Coronary artery (tissue), 2 donors: ENCODE data around the gene SLC25A6.

Experiments
- DNase-seq: peaks from one replicate; pipeline ENCODE4 v3.0.0-alpha.2; 2017; ENCODE audit warnings: low spot score
- H3K27ac ChIP-seq, 2 donors: fragments of 200-600 bp; sonication (generic); one replicate each; pipeline ENCODE4 v1.5.1; 2016 to 2019
- H3K4me3 ChIP-seq: fragments of 200-600 bp; sonication (generic); 2 replicates; pipeline ENCODE4 v1.5.1; 2016; ENCODE audit warnings: mild to moderate bottlenecking, moderate library complexity
- TF ChIP-seq, protein P1 (sequence below): fragments of 200-600 bp; sonication (generic); IDR thresholded peaks from one replicate; pipeline ENCODE4 v1.5.1; 2019; ENCODE audit warnings: antibody characterized with exemption

The SLC25A6 gene

DNA sequence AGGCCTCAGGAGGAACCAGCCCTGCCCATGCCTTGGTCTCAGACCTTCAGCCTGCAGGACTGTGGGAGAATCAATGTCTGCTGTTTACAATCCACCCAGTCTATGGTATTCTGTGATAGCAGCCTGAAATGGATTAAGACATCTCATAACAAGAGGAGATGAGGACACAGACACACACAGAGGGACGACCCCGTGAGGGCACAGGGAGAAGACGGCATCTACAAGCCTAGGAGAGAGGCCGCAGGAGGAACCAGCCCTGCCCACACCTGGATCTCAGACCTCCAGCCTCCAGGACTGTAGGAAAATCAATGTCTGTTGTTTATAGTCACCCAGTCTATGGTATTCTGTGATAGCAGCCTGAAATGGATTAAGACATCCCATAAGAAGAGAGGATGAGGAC lies 3.3 kb downstream of the SLC25A6 start:
- Histone ChIP-seq H3K27ac (no peak overlapping the region), H3K4me3 (no peak overlapping the region)
- TF ChIP-seq, protein P1, sequence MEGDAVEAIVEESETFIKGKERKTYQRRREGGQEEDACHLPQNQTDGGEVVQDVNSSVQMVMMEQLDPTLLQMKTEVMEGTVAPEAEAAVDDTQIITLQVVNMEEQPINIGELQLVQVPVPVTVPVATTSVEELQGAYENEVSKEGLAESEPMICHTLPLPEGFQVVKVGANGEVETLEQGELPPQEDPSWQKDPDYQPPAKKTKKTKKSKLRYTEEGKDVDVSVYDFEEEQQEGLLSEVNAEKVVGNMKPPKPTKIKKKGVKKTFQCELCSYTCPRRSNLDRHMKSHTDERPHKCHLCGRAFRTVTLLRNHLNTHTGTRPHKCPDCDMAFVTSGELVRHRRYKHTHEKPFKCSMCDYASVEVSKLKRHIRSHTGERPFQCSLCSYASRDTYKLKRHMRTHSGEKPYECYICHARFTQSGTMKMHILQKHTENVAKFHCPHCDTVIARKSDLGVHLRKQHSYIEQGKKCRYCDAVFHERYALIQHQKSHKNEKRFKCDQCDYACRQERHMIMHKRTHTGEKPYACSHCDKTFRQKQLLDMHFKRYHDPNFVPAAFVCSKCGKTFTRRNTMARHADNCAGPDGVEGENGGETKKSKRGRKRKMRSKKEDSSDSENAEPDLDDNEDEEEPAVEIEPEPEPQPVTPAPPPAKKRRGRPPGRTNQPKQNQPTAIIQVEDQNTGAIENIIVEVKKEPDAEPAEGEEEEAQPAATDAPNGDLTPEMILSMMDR: no peak
- DNase-seq: no peak

DNA sequence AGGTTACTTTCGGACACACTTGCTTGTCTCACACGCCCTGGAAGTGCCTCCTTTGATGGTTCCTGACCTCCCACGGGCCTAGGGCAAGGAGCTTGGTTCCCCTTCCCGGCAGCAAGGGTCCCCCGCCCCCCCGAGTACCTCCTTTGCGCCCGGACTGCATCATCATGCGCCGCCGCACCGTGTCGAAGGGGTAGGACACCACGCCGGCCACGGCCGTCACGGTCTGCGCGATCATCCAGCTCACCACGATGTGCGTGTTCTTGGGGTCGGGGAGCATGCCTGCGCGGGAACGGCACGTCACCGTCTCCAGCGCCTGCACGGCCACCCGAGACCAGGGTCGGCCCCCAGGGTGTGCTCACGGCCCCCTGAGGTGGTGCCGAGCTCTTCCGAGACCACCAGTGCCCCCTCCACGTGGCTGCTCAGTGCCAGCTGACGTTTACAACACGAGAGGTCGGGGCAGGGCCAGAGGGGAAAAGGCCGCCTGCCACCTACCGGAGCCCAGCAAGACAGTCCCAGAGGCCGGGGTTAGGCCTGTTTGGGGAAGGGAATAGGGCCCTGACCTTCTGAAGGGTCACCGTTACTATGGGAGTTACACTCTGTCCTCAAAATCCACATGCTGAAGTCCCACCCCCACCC lies 4.7 kb downstream of the SLC25A6 start:
- H3K4me3 ChIP-seq: no peak overlapping the region
- DNase-seq: no peak
- no peak overlapping the region for H3K27ac ChIP-seq
- TF ChIP-seq, protein P1: no peak

DNA sequence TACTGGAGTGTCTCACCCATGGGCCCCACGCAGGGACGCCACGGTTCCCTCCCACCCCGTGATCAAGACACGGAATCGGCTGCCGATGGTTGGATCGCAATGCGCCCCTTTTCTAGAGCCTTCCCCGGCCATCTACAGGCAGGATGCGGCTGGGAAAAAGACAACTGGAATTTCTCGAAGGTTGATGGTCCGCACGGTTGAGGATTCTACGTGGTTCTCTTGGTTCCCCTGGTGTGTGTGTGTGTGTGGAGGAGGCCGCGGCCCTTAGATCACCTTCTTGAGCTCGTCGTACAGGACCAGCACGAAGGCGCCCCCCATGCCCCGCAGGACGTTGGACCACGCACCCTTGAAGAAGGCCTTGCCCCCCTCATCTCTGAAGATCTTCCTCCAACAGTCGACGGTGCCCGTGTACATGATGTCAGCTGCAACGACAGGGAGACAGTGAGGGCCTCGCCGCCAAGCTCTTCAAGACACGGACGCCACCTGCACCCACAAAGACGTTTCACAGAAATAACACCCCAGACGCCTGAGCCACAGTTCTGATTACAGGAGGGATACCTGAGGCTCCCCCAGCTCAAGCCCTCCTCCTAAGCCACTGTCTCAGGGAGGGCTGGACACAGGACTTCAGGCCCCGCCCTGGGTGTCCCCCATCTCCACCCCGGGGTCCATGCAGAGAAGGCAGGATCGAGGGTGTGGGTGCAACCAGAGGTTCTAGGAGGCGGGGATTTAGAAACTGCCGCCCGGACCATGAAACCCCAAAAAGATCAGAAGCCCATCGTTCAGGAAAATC lies 5.4 kb downstream of the SLC25A6 start:
- no peak for DNase-seq
- TF ChIP-seq, protein P1: no peak
- Histone ChIP-seq H3K4me3 (no peak overlapping the region), H3K27ac (no peak overlapping the region)

DNA sequence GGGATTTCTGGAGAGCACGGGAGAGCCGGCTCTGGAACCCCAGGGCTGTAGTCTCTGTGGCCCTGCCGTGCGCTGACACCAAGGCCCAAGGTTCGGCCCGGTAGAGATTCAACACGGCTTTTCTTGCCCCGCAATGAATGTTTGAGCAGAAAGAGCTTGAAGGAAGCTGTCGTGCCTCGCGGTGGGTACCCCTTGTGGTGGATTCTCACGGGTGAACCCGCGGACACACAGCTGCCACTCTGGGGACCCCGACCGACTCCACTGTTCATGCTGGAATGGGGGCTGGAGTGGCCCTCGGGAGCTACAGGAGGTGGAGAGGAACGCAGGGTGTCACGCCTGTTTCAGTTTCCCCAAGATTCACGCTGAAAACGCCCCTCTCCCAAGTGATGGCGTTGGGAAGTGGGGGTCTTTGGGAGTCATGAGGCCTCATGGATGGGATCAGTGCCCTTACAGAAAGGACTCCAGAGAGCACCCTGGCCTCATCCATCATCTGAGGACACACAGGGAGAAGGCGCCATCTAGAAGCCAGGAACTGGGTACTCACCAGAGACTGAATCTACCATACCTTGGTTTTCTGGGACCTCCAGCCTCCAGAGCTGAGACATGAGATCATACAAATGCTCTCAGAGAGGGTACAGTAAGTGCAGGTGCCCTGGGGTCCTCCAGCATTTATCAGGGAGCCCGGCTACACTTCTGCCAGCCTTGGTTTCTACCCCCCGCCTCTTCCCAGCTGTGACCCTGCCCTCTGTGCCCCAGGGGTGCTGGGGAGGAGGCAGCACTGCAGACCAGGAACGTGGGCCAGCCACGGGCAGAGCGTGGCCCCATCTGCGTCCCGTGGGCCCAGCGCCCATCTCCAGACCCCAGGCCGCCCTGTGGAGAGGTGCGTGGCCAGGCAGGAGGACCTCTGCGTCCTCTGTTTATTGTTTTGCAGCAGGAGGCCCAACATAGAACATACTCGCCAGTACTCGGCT lies 6.4 kb downstream of the SLC25A6 start:
- no peak overlapping the region for H3K27ac ChIP-seq
- TF ChIP-seq, protein P1: no peak
- H3K4me3 ChIP-seq: no peak overlapping the region
- DNase-seq: no peak

DNA sequence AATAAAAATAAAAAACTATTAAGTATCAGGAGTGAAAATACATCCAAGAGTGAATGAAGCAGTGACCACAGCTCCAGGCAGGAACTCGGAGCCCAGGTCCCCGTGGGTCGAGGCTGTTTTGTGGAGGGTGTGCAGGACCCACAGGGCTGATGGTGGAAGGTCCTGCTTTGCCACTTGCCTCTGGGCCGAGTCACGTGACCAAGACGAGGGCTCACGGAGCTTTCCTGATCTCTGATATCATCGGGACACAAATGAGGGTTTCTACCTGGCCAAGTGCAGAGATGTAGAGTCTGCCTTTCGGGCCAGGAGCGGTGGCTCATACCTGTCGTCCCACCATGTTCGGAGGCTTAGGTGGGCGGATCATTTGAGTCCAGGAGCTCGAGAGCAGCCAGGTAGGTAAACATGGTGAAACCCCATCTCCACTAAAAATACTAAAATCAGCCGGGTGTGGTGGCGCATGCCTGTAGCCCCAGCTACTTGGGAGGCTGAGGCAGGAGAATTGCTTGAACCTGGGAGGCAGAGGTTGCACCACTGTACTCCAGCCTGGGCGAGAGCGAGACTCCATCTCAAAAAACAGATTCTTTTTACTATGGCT lies 7.2 kb downstream of the SLC25A6 start:
- TF ChIP-seq, protein P1: no peak
- H3K27ac ChIP-seq: no peak overlapping the region
- no peak for DNase-seq
- no peak overlapping the region for H3K4me3 ChIP-seq

DNA sequence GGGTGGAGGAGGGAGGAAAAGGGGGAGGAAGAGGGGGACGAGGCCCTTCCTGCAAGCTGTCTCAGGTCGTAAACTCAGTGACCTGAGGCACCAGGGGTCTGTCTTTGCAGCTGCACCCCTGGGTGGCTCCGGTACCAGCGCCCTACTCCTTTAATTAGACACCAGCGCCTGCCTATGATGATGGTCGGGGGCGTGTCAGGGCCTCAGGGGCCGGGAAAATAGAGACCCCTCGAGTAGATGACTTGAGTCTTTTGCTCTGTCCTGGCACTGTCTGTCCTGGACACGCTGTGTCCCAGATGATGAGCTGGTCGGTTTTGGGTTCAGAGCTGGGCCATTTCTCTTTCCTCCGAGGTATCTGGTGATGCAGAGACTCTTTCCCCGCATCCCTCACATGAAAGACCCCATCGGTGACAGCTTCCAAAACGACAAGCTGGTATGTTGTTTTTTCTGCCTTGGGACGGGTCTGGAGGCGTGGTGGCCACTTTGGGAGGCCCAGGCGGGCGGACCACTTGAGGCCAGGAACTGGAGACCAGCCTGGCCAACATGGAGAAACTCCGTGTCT lies 11.2 kb downstream of the SLC25A6 start:
- no peak for DNase-seq
- Histone ChIP-seq H3K4me3 (no peak overlapping the region), H3K27ac (no peak overlapping the region)
- TF ChIP-seq, protein P1: no peak
